K562 (cell line): Measurements from ENCODE around the gene CSNK1D. TPM values are rescaled to one million over a fixed set of nuclear protein-coding genes. Genes with fewer than 3 reads are reported as not detected.

Source experiments
- DDX20 ChIP-seq: fragments of 450-650 bp; IDR thresholded peaks from 2 replicates; pipeline ENCODE4 v1.6.1; 2016; ENCODE audit warnings: missing genetic modification characterization, low read depth, mild to moderate bottlenecking, missing compliant biosample characterization, moderate library complexity
- EP300 ChIP-seq: IDR thresholded peaks from 2 replicates; pipeline ENCODE4 v1.6.1; 2012; ENCODE audit warnings: low read length, improper control_type of control experiment
- GATA2 ChIP-seq: sonication (generic); formaldehyde crosslinking; IDR thresholded peaks from 2 replicates; pipeline ENCODE4 v1.4.0; 2020; ENCODE audit warnings: mild to moderate bottlenecking, missing genetic modification reagents
- HMGXB4 ChIP-seq: sonication (generic); formaldehyde crosslinking; IDR thresholded peaks from 2 replicates; pipeline ENCODE4 v1.8.1; 2023; ENCODE audit warnings: mild to moderate bottlenecking, missing genetic modification reagents
- MTA1 ChIP-seq: fragments of 450-650 bp; IDR thresholded peaks from 2 replicates; pipeline ENCODE4 v1.6.1; 2017; ENCODE audit warnings: borderline replicate concordance
- MTA3 ChIP-seq: fragments of 450-650 bp; formaldehyde crosslinking; IDR thresholded peaks from 2 replicates; pipeline ENCODE4 v1.6.1; 2017; ENCODE audit warnings: mild to moderate bottlenecking, borderline replicate concordance
- POLR2A ChIP-seq: fragments of 450-650 bp; conservative IDR thresholded peaks from 2 replicates; pipeline ENCODE4 v1.6.1; 2016
- RNF2 ChIP-seq: sonication (generic); IDR thresholded peaks from 2 replicates; pipeline ENCODE4 v1.6.1; 2016
- TAF15 ChIP-seq: fragments of 200-400 bp; formaldehyde crosslinking; IDR thresholded peaks from 2 replicates; pipeline ENCODE4 v1.6.1; 2017; ENCODE audit warnings: mild to moderate bottlenecking, low read depth, low read length, moderate library complexity
- TAF9B ChIP-seq: fragments of 450-650 bp; IDR thresholded peaks from 2 replicates; pipeline ENCODE4 v1.6.1; 2018; ENCODE audit warnings: mild to moderate bottlenecking; ENCODE audit not compliant: partially characterized antibody
- TAL1 ChIP-seq: fragments of 450-650 bp; IDR thresholded peaks from 2 replicates; pipeline ENCODE4 v1.6.1; 2016; ENCODE audit warnings: mild to moderate bottlenecking
- XRCC5 ChIP-seq: fragments of 200-400 bp; formaldehyde crosslinking; IDR thresholded peaks from 2 replicates; pipeline ENCODE4 v1.6.1; 2017; ENCODE audit warnings: low read depth, mild to moderate bottlenecking, low read length
- ZBTB1 ChIP-seq: sonication (generic); formaldehyde crosslinking; IDR thresholded peaks from 2 replicates; pipeline ENCODE4 v1.8.1; 2023; ENCODE audit warnings: missing genetic modification reagents, low read depth, mild to moderate bottlenecking, borderline replicate concordance
- ZNF75A ChIP-seq: fragments of 450-650 bp; formaldehyde crosslinking; IDR thresholded peaks from 2 replicates; pipeline ENCODE4 v1.4.0; 2020; ENCODE audit warnings: mild to moderate bottlenecking
- ZNF764 ChIP-seq: fragments of 250-450 bp; sonication (Bioruptor Pico); IDR thresholded peaks from 2 replicates; pipeline ENCODE4 v1.4.0; 2020; ENCODE audit warnings: low read depth, mild to moderate bottlenecking, moderate library complexity
- ZSCAN29 ChIP-seq: fragments of 450-650 bp; IDR thresholded peaks from 2 replicates; pipeline ENCODE4 v1.6.1; 2017
- polyA plus RNA-seq, 8 experiments: library from polyadenylated mRNA; depleted of rRNA in 4 of 8; stranded (reverse) in 5 of 8; unstranded in 3 of 8; fragments of >200 nt; fragmentation: Nextera tagmentation in 2 of 8; fragmentation: Illumina TruSeq in 1 of 8; extraction: Ambion mirVana in 2 of 8; extraction: Trizol in 1 of 8; gene quantifications; 2 replicates each; pipeline versions ENCODE4 v1.2.1 to v1.2.3, GENCODE V29; 2011 to 2014; ENCODE audit warnings: inconsistent platforms in 1 of 8, missing spikeins in 1 of 8
- total RNA-seq, 7 experiments: library from RNA; depleted of rRNA in 6 of 7; stranded (reverse); fragments of >200 nt in 6 of 7; fragmentation: Illumina TruSeq in 2 of 7; extraction: Trizol in 2 of 7; gene quantifications; 2 replicates each; pipeline versions ENCODE4 v1.2.1 to v1.2.3, GENCODE V29; 2011 to 2021; ENCODE audit warnings: low replicate concordance in 1 of 7
- TF ChIP-seq, protein P1 (sequence below): sonication (generic); IDR thresholded peaks from 2 replicates; pipeline ENCODE4 v1.6.1; 2016
- TF ChIP-seq, protein P2 (sequence below): fragments of 250-450 bp; sonication (Bioruptor Pico); IDR thresholded peaks from 2 replicates; pipeline ENCODE4 v1.8.0; 2022; ENCODE audit warnings: inconsistent platforms
- TF ChIP-seq, protein P3 (sequence below): sonication (generic); formaldehyde crosslinking; IDR thresholded peaks from 2 replicates; pipeline ENCODE4 v1.8.1; 2023; ENCODE audit warnings: missing genetic modification reagents, mild to moderate bottlenecking, borderline replicate concordance

CSNK1D gene
- total and polyA plus RNA-seq, 9 of the 15 experiments (the other 6 are each of a cell fraction or from before 2014, with no cell fraction given): 6.5 to 133 (median 41.3) TPM

DNA sequence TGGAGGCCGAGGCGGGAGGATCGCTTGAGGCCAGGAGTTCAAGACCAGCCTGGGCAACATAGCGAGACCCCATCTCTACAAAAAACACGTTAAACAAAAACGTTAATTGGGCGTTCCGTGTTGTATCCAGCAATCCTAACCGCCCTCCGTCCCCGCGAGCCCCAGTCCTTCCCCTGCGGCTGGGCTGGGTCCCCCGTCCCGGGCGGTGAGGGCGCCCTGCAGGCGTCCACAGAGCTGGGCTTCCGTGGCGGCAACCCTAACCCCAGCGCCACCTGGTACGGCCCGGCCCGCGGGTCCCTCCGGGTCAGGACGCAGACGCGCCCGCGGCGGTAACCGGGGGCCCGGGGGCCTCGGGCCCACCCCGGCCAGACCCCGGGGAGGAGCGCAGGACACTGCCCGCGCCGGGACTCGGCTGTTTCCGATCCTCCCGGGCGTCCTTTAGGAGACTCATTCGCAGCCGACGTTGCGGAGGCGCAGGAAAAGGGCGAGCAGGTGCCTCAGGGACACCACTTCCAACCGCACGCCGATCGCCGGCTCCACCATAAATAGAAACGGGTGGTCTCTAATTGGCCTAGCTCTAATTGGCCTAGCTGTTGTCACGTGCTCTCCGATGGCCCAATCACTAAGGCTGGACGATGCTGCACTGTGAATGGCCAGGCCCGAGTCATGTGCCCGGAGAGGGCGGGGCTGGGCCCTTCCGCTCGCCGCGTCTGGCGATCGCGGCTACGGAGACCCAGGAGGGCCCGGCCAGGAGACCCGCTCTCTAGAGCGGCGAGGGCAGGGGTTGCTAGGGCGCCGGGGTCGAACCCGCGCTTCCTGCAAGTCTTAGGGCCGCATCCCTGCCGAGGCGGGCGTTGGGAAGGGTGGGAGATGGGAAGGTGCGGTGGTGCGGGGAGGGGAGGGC is 19.0 kb upstream of the CSNK1D start (continued):
- no peak for TF ChIP-seq TAF15
- TF ChIP-seq ZNF764 (CRISPR knock-in tag): no peak
- TF ChIP-seq ZNF75A (CRISPR knock-in tag): no peak
- TF ChIP-seq, protein P1, sequence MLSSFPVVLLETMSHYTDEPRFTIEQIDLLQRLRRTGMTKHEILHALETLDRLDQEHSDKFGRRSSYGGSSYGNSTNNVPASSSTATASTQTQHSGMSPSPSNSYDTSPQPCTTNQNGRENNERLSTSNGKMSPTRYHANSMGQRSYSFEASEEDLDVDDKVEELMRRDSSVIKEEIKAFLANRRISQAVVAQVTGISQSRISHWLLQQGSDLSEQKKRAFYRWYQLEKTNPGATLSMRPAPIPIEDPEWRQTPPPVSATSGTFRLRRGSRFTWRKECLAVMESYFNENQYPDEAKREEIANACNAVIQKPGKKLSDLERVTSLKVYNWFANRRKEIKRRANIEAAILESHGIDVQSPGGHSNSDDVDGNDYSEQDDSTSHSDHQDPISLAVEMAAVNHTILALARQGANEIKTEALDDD: no peak
- TF ChIP-seq ZSCAN29: no peak
- no peak for TF ChIP-seq XRCC5
- TF ChIP-seq TAL1: no peak
- TF ChIP-seq POLR2A: peak; percentile 99
- peak; percentile 13; the same call in 1 of the 2 replicates for TF ChIP-seq RNF2
- TF ChIP-seq, protein P2, sequence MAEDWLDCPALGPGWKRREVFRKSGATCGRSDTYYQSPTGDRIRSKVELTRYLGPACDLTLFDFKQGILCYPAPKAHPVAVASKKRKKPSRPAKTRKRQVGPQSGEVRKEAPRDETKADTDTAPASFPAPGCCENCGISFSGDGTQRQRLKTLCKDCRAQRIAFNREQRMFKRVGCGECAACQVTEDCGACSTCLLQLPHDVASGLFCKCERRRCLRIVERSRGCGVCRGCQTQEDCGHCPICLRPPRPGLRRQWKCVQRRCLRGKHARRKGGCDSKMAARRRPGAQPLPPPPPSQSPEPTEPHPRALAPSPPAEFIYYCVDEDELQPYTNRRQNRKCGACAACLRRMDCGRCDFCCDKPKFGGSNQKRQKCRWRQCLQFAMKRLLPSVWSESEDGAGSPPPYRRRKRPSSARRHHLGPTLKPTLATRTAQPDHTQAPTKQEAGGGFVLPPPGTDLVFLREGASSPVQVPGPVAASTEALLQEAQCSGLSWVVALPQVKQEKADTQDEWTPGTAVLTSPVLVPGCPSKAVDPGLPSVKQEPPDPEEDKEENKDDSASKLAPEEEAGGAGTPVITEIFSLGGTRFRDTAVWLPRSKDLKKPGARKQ (CRISPR knock-in tag): no peak
- no peak for TF ChIP-seq ZBTB1 (CRISPR knock-in tag)
- no peak for TF ChIP-seq HMGXB4 (CRISPR knock-in tag)
- no peak for TF ChIP-seq DDX20 (tag)
- TF ChIP-seq TAF9B: peak; percentile 74
- TF ChIP-seq EP300: no peak; the same call in 1 of the 2 replicates
- TF ChIP-seq MTA3: peak; percentile 98
- peak; percentile 67; the same call in 1 of the 2 replicates for TF ChIP-seq MTA1
- TF ChIP-seq GATA2 (CRISPR knock-in tag): no peak
- TF ChIP-seq, protein P3, sequence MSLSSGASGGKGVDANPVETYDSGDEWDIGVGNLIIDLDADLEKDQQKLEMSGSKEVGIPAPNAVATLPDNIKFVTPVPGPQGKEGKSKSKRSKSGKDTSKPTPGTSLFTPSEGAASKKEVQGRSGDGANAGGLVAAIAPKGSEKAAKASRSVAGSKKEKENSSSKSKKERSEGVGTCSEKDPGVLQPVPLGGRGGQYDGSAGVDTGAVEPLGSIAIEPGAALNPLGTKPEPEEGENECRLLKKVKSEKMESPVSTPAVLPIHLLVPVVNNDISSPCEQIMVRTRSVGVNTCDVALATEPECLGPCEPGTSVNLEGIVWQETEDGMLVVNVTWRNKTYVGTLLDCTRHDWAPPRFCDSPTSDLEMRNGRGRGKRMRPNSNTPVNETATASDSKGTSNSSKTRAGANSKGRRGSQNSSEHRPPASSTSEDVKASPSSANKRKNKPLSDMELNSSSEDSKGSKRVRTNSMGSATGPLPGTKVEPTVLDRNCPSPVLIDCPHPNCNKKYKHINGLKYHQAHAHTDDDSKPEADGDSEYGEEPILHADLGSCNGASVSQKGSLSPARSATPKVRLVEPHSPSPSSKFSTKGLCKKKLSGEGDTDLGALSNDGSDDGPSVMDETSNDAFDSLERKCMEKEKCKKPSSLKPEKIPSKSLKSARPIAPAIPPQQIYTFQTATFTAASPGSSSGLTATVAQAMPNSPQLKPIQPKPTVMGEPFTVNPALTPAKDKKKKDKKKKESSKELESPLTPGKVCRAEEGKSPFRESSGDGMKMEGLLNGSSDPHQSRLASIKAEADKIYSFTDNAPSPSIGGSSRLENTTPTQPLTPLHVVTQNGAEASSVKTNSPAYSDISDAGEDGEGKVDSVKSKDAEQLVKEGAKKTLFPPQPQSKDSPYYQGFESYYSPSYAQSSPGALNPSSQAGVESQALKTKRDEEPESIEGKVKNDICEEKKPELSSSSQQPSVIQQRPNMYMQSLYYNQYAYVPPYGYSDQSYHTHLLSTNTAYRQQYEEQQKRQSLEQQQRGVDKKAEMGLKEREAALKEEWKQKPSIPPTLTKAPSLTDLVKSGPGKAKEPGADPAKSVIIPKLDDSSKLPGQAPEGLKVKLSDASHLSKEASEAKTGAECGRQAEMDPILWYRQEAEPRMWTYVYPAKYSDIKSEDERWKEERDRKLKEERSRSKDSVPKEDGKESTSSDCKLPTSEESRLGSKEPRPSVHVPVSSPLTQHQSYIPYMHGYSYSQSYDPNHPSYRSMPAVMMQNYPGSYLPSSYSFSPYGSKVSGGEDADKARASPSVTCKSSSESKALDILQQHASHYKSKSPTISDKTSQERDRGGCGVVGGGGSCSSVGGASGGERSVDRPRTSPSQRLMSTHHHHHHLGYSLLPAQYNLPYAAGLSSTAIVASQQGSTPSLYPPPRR (CRISPR knock-in tag): no peak
